ENCODE measurements around the gene DDR1.

GRCh38 chr6:30894381-30894780 lies 10.1 kb downstream of the DDR1 start:
- TF ChIP-seq POLR2AphosphoS5 (IDR thresholded peaks at IDR 0.05; ENCODE audit: low read depth, low read length), result no peak
- no peak for TF ChIP-seq SIN3A (IDR thresholded peaks at IDR 0.05; ENCODE audit: borderline replicate concordance, insufficient read depth, low read length)
